Measurements from ENCODE around the gene AMPD2.
"Not testable (repeated sequence)": the region's sequence is repeated elsewhere in the genome, so short reads cannot be mapped to it uniquely, and the experiment has no call there.

AMPD2 gene

GRCh38 chr1:109653306-109653705, 33.7 kb downstream of the AMPD2 start:
- DNase-seq = no peak

GRCh38 chr1:109654519-109654918, 34.9 kb downstream of the AMPD2 start:
- no peak for DNase-seq

- peak; percentile 66 to 67 for DNase-seq
Observed at GRCh38 chr1:109655615-109656519, 36.2 kb downstream of the AMPD2 start, which contains the start of gene GSTM4. GSTM4 (plus strand) TSS chr1:109656099; CDS start chr1:109656390, 291 bp downstream.

DNA sequence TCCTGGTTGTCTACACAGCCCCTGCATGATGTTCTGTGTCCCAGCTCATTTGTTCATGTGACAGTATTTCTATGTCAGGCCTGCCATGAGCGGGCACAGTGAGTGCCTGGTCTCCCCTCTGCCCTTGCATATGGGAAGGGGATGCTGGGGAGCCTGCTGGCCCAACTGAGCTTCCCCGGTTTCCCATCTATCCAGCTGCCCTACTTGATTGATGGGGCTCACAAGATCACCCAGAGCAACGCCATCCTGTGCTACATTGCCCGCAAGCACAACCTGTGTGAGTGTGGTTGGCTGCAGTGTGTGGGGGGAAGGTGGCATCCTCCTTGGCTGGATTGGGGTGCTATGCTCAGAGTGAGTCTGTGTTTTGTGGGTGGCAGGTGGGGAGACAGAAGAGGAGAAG, 37.8 kb downstream of the AMPD2 start:
- DNase-seq = no peak

GRCh38 chr1:109657970-109658369, 38.3 kb downstream of the AMPD2 start:
- no peak for DNase-seq

DNA sequence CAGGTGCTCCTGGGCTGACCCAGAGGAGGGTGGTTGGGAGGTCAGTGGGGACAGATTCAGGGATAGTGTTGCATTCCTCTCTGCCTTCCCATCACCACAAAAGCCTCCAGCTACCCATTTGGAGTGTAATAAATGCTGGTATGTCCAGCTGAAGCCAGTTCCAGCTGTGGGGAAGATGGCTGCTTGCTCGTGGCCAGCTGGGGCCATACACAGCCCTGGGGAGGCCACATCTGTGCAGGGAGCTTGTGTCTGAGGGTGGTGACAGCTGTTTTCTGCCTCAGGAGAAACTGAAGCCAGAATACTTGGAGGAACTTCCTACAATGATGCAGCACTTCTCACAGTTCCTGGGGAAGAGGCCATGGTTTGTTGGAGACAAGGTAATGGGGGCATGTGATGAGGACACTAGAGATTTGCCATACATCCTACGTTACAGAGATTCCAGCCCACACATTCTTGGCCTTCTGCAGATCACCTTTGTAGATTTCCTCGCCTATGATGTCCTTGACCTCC, 39.0 kb downstream of the AMPD2 start:
- no peak for DNase-seq

DNA sequence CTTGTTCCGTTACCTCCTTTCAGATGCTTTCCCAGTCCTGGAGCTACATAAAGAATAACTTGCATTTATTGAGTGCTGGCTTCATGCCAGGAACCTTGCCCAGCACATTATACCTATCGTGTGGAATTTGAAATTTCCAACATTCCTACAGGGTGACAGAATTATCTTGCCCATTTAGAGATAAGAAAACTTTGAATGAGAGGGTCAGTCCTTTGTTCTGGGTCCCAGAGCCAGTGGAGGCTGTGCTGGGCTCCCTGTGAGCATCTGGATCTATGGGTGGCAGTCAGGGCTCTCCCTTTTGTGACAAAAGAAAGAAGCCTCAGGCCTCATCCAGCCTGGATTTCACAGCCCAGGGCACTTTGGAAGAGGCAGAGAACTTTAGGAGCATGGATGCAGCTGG, 39.5 kb downstream of the AMPD2 start:
- DNase-seq = no peak

- no peak for DNase-seq
Observed at GRCh38 chr1:109659997-109660690, 40.5 kb downstream of the AMPD2 start.

DNA sequence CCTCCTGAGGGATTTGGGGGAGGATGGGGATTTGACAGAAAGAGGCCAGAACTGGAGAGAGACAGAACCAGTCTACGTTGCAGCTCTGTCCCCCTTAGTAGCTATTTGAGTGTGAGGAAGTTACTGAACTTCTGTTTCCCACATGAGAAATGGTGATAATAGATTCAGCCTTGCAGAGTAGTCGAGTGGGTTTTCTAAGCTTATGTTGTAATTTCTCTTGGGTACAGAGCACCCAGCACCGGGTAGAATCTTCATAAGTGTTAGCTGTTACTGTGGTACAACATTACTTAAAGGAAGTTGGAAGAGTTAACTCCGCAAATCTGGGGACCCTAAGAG, 41.0 kb downstream of the AMPD2 start:
- DNase-seq = not testable (repeated sequence)

DNA sequence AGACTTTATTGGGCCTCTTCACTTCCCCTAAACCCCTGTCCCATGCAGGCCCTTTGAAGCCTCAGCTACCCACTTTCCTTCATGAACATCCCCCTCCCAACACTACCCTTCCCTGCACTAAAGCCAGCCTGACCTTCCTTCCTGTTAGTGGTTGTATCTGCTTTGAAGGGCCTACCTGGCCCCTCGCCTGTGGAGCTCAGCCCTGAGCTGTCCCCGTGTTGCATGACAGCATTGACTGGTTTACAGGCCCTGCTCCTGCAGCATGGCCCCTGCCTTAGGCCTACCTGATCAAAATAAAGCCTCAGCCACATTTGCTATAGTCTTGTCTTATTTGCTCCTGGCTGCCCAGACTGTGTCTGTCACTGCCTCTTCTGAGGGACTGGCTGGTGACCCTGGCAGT, 41.8 kb downstream of the AMPD2 start:
- no peak for DNase-seq

DNA sequence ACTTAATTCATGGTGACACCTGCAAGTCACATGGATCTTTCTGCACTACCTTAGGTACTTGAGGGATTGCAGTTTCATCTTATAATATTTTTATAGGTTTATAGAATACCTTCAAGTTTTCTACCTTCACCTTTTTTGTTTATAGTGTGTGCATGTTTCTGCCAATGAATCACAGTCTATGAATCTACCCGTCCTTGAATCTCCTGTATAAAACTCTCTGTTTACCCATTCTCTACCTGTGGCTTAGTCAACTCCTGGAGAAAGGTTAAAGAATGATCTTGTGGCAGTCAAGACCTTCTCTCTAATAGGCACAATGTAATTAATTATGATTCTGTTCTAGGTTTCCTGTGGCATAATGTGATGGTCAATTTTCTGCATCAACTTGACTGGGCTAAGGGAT, 45.0 kb downstream of the AMPD2 start:
- DNase-seq = no peak

DNA sequence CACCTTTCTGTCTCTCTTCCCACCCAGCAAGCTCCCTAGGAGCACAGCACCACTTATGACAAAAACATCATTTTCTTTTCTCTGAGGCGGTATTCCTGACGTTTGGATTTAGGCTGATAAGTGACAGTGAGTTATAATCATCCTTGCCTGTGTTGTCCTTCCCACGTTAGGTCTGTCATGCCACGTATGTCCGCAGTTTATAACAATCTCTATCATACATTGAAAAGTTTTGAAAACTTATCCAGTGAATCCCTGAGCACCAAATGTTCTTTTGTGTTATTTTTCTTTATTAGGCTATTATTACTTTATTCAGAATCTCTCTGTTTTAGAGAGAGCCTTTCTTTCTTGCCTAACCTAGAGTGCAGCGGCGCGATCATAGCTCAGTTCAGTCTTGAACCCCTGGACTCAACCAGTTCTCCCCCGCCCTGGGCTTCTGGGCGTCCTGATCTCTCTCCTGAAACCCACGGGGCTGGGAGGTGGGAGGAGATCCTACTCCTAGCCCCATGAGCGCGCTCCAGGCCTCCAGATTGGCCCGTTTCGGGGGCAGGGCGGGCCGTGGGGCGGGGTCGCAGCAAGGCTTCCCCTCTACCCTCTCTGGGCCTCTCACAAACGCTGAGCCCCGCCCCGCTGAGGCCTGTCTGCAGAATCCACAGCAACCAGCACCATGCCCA, 48.0 kb downstream of the AMPD2 start, which contains the start of gene GSTM2:
GSTM2 (plus strand) TSS at position 606 of the 671 bp plus-strand sequence; CDS start at position 665, 59 bp downstream.
- DNase-seq = peak; percentile 76 to 77

DNA sequence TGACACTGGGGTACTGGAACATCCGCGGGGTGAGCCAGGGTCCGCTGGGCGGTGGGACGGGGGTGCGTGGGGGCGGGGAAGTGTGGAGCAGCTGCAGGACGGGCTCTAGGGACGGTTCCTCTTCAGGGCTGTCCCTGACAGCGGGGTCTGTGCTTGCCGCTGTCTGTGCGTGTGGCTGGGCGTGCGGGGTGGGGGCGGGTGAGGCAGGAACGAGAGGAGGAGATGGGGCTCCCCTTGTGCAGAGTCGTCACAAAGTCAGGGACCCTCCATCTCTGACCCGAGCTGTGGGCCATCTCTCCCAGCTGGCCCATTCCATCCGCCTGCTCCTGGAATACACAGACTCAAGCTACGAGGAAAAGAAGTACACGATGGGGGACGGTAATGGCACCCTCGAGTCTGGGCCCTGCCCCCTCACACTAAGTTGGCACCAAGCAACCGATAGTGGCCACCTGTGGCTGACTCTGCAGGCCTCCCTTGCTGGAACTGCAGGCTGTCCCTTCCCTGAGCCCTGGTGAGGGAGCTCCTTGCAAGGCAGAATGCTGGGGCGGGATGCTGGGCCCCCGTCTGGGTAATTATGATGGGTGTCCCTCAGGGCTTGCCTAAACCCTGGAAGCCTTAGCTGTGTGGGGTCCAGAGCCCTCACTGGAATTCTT, 48.6 kb downstream of the AMPD2 start:
- DNase-seq = no peak

- DNase-seq = peak in 1 of 2 donors; percentile 15
Observed at GRCh38 chr1:109669246-109669948, 49.8 kb downstream of the AMPD2 start.

GRCh38 chr1:109669949-109670302, 50.3 kb downstream of the AMPD2 start:
- peak in 1 of 2 donors; percentile 14 for DNase-seq

DNA sequence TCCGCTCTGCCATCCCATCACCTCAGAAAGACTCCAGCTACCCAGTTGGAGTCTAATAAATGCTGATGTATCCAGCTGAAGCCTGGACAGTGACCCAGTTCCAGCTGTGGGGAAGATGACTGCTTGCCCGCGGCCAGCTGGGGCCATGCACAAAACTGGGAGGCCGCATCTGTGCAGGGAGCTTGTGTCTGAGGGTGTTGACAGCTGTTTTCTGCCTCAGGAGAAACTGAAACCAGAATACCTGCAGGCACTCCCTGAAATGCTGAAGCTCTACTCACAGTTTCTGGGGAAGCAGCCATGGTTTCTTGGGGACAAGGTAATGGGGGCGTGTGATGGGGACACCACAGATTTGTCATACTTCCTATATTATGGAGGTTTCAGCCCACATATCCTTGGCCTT, 51.4 kb downstream of the AMPD2 start:
- DNase-seq = no peak

DNA sequence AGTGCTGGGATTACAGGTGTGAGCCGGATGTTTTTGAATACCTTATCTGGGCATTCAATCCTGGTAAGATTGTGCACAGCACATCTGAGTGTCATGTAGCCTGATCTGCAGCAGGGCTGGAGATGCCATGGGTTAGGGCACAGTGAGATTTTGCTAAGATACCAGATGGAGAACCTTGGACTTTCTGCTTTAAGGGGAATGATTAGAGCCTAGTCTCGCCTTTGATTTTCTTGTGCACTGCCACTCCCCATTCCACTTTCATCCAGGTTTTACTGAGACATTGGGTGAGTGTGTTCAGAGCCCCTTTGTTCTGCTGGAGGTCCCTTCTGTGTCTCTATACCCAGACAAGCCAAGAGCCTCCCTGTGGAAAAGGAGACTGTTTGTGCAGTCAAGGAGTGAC, 54.2 kb downstream of the AMPD2 start:
- not testable (repeated sequence) for DNase-seq

- DNase-seq = not testable (repeated sequence)
Observed at GRCh38 chr1:109676683-109677381, 57.2 kb downstream of the AMPD2 start.

DNA sequence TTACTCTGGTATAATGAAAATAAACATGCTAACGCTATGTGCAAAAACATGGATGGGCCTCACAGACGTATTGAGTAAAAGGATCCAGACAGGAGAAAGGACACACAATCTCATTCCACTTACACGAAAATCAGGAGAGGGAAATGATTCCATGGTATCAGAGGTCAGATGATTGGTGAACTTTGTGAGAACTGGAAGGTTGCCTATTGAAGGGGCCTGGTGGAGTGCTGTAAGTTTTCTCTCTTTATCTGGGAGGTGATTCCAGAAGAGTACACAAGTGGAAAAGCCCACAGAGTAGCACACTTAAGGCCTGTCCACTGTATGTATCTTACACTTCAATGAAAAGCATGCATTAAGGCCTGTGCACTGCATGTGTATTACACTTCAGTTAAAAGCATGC, 57.8 kb downstream of the AMPD2 start:
- DNase-seq = no peak

DNA sequence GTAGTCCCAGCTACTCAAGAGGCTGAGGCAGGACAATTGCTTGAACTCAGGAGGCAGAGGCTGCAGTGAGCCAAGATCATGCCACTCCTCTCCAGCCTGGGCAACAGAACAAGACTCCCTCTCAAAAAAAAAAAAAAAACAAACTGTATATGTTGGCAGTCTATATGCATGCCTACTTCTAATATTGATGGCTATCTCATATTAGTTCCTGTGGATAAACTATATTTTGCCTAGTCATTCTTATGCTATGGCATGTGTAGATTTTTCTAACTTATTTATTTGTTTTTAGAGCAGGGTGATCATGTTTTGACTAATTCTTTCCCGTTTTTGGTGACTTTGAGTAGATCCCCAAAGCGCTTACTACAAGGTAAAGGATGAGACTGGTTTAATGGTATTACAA, 59.0 kb downstream of the AMPD2 start:
- DNase-seq = not testable (repeated sequence)

Data from CD4-positive, alpha-beta T cell treated with Interferon alpha-2 for 1 hour (primary cell).